ES-I3 (cell line): Measurements from ENCODE around the gene S100A4.

Source experiments
- H3K36me3 ChIP-seq: 2 replicates; pipeline ENCODE4 v1.6.1; 2013; ENCODE audit warnings: mild to moderate bottlenecking, low read length, control low read depth, moderate library complexity; ENCODE audit not compliant: insufficient read depth
- H3K4me1 ChIP-seq: 2 replicates; pipeline ENCODE4 v1.6.1; 2013; ENCODE audit warnings: mild to moderate bottlenecking, control low read depth, low read length; ENCODE audit not compliant: insufficient read depth
- H3K9ac ChIP-seq: 2 replicates; pipeline ENCODE4 v1.6.1; 2013; ENCODE audit warnings: low read depth, mild to moderate bottlenecking, low read length, moderate library complexity
- H3K9me3 ChIP-seq: 2 replicates; pipeline ENCODE4 v1.6.1; 2013; ENCODE audit warnings: mild to moderate bottlenecking, low read length, moderate library complexity; ENCODE audit not compliant: control insufficient read depth, insufficient read depth

Gene S100A4

DNA sequence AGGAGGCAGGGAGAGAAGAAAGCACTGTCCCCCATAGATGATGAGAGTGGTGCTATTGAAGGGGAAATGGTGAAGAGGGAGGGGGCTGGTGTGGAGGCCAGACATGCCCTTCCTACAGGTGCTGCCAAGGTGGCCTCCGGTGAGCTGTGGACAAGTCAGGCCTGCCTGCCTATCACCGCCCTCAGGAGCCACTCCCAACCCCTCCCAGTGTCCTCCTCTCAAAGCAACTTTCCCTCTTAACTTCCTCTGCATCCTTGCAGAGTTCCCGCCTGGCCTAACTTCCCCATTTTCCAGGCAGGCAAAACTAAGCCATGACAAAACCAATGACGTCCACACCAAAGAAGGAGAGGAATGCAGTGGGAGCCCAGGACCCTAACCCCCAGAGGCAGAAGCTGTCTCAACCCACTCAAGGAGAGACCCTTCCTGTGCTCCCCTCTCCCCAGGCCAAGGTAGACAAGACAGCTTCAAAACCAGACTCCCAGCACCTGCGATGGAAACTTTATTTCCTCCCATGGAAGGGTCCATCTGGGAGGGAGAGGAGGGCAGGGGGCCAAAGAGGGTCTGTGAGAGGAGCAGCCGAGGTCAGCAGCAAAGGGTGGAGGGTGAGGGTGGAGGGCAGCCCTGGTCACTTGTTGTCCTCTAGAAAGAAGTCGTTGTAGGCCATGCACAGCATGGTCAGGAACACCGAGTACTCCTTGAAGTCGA lies 8.8 kb downstream of the S100A4 start:
- H3K4me1 ChIP-seq, result peaks cover 28% of the 10 kb centered on the region
- H3K9me3 ChIP-seq, result no peaks in the 10 kb centered on the region
- H3K9ac ChIP-seq, result peak overlapping the region; percentile 46; the same call in 1 of the 2 replicates
- H3K36me3 ChIP-seq, result no peaks in the 10 kb centered on the region

DNA sequence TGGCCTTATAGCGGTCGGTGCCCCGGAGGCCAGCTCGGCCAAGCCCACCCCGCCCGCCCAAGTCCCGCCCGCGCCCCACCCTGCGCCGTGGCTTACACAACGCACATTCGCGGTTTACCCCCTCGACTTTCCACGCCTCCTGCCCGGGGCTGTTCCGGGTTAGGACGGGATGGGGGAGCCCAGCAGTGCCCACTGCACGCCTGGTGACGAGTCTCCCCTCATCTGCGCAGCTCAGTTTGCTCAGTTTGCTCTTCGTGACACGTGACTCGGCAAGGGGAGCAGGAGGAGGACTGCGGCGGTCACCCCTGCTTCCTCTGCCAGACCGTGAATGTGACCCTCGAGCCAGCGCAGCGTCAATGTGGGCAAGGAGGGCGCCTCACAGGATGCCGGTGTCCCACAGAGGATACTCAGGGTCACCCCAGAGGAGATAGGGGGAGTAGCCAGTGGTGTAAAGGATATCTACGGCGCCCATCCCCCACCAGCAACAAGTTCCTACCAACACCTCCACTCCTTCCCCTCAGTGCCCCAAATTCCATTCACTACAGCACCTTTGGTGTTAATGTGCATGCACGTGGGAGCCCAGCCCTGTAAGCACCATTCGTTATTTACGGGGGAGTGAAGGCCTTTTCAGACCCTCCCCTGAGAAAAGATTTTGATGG lies 9.5 kb downstream of the S100A4 start:
- Histone ChIP-seq H3K9me3 (no peaks in the 10 kb centered on the region), H3K9ac (peak overlapping the region; percentile 46; the same call in 1 of the 2 replicates), H3K36me3 (no peaks in the 10 kb centered on the region), H3K4me1 (peaks cover 26% of the 10 kb centered on the region)

DNA sequence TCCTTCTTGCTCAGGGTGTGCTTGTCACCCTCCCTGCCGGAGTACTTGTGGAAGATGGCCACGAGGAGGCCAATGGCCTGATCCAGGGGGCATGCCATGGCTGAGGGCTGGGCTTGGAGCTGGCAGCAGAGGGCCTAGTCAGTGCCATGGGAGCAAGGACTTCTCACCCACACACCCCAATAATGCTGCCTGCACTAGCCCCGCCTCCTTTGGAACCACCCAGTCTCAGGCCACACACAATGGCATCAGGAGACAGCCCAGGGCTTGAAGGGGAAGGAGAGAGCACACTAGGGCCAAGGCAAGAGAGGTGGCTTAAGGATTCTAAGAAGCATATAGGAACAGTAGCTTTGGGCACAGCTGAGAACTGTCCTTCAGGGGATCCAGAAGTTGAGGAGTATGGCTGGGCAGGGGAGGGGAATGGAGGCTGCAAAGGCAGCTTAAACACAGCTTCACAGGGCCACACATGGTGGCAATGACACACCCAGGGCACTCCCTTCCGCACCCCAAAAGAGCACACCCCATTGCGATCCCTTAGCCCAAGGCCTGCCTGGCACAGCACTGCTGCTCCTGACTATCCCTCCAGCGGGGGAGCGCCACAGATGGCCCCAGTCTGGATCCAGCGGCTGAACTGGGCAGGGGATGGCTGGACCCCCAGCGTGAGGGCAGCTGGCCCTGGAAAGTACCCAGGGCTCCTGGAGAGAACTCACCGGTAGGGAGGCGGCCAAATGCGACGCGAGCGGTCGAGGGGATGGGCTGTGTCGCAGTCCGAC lies 10.2 kb downstream of the S100A4 start, which contains the start of gene S100A6:
Gene S100A6 (minus strand): TSS at position 750 of the 770 bp plus-strand sequence. CDS start 652 bp downstream, at position 98.
- peak within 1 kb of the TSS; percentile 46; the same call in 1 of the 2 replicates for H3K9ac ChIP-seq
- H3K4me1 ChIP-seq, result peaks cover 26% of the 10 kb centered on the region
- no peaks in the 10 kb centered on the region for H3K36me3 ChIP-seq
- no peaks in the 10 kb centered on the region for H3K9me3 ChIP-seq

DNA sequence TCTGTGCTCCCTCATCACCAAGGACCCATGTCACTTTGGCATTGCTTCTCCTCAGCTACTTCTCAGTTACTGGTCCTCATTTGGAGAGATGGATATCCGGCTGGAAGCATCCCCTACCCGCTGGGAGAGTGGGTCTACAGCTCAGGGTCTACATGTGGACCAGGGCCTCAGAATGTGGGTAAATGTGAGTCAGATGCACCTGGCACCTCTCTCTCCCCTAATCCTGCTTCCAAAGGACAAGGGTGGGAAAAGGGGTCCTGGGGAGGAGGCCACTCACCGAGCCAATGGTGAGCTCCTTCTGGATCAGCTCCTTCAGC lies 10.7 kb downstream of the S100A4 start:
- peak overlapping the region; percentile 38; the same call in 1 of the 2 replicates for H3K9ac ChIP-seq
- no peaks in the 10 kb centered on the region for H3K36me3 ChIP-seq
- H3K9me3 ChIP-seq, result no peaks in the 10 kb centered on the region
- peaks cover 26% of the 10 kb centered on the region for H3K4me1 ChIP-seq

DNA sequence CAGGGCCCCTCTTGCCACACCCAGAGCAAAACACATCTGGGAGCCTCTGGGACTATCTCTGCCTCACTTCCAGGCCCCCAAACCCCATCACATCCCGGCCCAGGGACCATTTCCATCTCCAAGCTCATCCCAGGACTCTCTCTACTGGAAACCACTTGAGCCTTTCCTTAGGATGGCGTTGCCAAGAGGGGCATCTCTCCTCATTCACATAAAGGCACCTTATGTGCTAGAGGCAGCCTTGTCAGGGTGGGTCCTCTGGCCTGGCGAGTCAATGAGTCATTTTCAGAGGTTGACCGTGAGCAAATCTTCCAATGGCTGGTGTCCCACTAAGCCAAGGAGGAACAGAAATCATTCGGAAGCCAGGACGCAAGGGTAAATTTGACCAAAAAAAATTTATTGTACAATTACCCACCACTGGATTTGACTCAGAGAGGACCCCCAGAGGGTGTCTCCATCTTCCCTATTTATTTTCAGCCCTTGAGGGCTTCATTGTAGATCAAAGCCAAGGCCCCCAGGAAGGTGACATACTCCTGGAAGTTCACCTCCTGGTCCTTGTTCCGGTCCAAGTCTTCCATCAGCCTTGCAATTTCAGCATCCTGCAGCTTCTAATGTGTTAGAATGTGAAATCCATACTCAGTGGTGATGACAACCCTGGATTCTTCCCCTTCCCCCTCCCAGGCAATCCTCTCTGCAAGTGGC lies 11.2 kb downstream of the S100A4 start:
- Histone ChIP-seq H3K9ac (peak overlapping the region; percentile 38; the same call in 1 of the 2 replicates), H3K36me3 (no peaks in the 10 kb centered on the region), H3K9me3 (no peaks in the 10 kb centered on the region), H3K4me1 (peaks cover 26% of the 10 kb centered on the region)

DNA sequence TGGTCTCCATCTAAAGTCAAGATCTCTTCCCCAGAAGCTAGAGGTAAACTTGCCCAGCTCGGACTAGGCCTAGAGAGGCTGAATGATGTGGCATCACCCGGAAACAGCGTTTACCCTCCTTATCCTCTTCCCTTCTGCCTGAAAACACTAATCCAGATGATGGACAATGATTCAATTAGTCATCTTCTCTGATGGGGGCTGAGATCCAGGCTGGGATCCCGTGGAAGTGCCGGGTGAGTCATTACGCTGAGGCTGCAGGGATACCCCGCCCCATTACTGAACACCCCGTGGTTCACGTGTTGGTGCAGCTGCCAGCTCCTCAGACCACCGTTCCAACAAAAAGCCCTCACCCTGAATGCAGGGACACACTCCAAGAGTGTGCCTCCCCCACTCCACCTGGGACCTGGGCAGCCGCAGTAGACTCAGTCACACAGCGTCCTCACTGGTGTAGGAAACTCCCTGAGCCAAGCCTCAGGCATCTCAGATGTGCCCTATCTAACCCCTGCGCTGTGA lies 11.9 kb downstream of the S100A4 start:
- Histone ChIP-seq H3K4me1 (peaks cover 26% of the 10 kb centered on the region), H3K9ac (peak overlapping the region; percentile 46; the same call in 1 of the 2 replicates), H3K9me3 (no peaks in the 10 kb centered on the region), H3K36me3 (no peaks in the 10 kb centered on the region)

DNA sequence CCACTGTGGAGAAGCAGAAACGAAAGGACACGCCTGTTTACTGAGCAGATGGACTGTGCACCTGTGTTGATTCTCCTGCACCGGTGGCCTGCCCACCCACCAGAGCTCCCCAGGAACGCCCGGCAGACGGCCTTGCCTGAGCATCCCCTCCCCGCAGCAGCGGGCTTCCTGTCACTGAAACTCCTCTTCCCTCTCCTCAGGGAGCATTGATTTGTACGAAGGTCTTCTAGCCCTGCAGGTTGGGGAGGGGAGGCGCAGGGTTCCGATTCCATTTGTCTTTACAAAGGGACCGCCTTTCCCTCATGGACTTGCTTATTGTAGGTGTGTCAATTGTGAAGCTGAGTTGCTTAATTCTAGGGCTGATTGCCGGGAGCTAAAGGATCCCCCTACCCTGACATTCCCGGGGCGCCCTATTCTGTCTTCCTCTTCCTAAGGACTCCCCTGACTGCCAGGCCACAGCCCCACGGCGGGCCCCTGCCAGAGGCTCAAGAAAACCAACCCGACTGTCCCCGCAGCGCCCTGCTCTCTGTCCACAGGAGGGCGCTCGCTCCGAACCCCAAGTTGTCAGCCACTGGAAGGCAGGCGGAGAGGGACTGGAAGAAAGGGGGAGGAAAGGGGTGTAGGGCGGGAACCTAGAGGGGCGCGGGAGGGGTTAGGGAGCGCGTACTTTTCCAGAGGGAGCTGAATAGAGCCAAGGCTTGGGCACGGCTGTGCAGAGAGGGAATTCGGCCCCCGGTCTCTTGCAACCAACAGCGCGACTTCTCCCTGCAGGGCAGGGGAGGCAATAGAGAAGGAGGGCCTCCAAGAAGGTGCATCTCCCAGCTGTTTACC lies 12.6 kb downstream of the S100A4 start:
- Histone ChIP-seq H3K9ac (peak overlapping the region; percentile 46), H3K36me3 (no peaks in the 10 kb centered on the region), H3K4me1 (peaks cover 27% of the 10 kb centered on the region), H3K9me3 (no peaks in the 10 kb centered on the region)

DNA sequence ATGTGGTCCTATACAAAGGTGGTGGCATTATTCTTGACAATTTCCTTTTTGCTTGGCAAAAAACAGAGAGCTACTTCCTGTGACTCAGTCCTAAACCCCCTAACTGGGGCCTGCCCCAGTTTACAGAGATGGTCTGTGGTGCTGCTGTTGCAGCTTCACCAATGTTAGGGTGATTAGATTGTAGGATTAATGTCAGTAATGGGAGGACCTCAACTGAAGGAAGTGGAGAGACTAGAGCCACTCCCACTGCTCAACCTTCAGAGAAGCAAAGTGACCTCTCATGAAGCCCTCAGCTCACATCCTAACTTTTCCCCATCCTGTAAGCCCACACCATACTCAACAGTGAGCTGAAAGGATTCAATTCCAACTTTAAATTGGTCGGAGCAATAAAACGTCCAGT lies 13.4 kb downstream of the S100A4 start:
- Histone ChIP-seq H3K9me3 (no peaks in the 10 kb centered on the region), H3K4me1 (peaks cover 35% of the 10 kb centered on the region), H3K9ac (no peak overlapping the region), H3K36me3 (no peaks in the 10 kb centered on the region)

DNA sequence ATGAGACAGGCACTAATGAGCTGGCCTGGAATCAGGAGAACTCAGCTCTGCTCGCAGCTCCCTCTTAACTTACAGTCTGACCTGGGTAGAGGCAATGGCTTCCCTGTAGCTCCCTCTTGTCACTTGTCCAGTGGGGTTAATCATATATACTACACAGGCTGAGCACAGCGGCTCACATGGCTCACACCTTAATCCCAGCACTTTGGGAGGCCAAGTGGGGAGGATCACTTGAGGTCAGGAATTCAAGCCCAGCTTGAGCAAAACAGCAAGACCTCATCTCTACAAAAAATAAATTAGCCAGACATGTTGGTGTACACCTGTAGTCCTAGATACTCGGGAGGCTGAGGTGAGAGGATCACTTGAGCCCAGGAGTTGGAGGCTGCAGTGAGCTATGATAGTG lies 14.0 kb downstream of the S100A4 start:
- H3K4me1 ChIP-seq, result peaks cover 39% of the 10 kb centered on the region

DNA sequence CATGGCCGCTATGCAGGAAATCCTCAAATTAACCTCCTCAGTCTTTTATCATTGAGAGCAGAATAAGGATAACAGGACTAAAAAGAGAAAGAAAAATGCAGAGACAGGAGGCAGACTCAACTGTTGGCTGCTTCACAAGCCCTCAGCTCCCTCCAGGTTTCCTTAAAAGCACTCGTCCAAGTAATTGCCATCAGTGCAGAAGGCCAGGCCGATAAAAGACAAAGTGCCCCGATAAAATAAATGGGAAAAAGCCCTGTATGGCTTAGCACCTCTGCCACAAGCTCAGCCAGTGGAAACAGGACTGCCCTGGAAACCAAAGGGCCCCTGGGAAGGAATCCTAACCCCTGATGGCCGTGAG lies 17.9 kb downstream of the S100A4 start:
- H3K9ac ChIP-seq, result no peak overlapping the region
- H3K4me1 ChIP-seq, result peaks cover 38% of the 10 kb centered on the region
- H3K36me3 ChIP-seq, result no peaks in the 10 kb centered on the region
- no peaks in the 10 kb centered on the region for H3K9me3 ChIP-seq

More for the DNA sequence above, 14.0 kb downstream of the S100A4 start:
- no peaks in the 10 kb centered on the region for H3K36me3 ChIP-seq
- H3K9me3 ChIP-seq, result no peaks in the 10 kb centered on the region
- H3K9ac ChIP-seq, result no peak overlapping the region

DNA sequence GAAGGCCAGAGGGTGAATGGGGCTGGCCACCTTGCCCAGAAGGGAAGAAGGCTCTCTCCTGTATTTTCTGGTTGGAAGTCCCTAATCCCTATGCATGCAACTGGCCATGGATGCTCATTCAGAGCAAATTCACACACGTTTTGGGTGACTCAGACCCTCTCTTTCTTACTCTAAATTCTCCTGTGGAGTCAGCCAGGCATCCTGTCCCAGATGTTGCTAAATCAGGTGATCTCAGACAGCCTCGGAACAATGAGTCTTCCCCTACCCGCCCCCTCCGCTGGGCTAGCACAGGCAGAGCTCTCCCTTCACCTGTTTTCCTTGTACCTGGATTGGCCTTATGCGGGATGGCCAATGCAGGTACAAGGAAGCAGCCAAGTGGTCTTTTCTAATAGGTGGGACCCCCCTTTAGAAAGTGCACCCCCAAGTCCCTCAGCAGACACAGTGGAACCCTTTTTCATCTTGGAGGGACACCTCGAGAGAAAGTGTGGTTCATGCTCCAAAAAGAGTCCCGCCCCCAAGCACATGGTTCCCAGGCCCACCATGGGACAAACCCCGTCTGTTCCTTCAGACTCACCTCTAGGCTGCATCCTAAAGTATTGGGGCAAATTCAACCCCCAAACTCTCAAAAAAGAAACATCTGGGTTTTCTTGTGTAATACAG lies 18.5 kb downstream of the S100A4 start:
- Histone ChIP-seq H3K36me3 (no peaks in the 10 kb centered on the region), H3K9me3 (no peaks in the 10 kb centered on the region), H3K4me1 (peaks cover 33% of the 10 kb centered on the region), H3K9ac (no peak overlapping the region)

DNA sequence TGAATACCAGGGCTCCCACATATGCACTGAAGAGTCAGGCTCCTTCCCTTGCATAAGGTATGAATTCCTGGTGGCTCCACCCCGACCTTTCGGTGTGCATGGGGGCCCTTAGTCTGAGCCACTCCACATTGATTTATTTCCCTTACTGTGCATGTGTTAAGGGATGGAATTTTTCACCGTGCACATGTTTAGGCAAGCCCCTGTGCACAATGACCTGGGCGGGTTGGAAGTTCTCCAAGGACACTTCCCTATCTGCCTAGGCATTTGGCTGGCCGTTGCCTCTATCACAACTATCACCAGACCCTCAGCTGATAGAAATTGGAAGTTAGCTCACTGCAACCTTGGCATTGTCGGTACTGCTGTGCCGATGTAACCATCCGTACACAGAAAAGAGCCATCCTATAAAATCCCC lies 19.5 kb downstream of the S100A4 start:
- Histone ChIP-seq H3K9ac (no peak overlapping the region), H3K36me3 (no peaks in the 10 kb centered on the region), H3K4me1 (peaks cover 31% of the 10 kb centered on the region), H3K9me3 (no peaks in the 10 kb centered on the region)

DNA sequence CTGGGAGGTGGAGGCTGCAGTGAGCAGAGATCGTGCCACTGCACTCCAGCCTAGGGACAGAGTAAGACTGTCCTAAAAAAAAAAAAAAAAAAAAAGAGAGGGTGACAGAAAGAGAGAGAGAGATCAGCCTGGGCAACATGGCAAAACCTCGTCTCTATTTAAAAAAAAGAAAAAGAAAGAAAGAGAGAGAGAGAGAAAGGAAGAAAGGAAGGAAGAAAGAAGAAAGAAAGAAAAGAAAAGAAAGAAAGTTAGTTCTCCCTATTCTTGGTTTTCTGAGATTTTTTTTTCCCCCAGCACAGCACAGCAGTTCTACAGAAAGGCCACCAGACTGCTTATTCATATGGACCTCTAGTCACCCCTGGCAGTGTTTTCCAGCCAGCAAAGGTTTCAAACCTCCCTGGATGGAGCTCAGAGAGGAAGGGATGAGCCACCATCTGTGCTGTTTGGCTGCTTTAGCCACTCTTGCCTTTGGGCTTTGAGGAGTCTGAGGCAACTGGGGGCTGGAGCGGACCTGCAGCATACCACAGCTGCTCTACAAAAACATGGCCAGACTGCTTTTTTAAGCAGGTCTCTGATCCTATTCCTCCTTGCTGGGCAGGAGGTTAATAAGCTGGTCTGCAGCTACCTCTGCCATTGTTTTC lies 20.4 kb downstream of the S100A4 start:
- no peaks in the 10 kb centered on the region for H3K36me3 ChIP-seq
- no peak overlapping the region for H3K9ac ChIP-seq
- peaks cover 31% of the 10 kb centered on the region for H3K4me1 ChIP-seq
- H3K9me3 ChIP-seq, result no peaks in the 10 kb centered on the region
